Inferior parietal cortex (tissue), 1 donor: ENCODE data around the gene NCMAP.
"Not testable (repeated sequence)": the region's sequence is repeated elsewhere in the genome, so short reads cannot be mapped to it uniquely, and the experiment has no call there.

ENCODE experiments used
- DNase-seq: peaks from one replicate; pipeline ENCODE4 v3.0.0-alpha.2; 2016; ENCODE audit errors: extremely low spot score

Gene NCMAP

GRCh38 chr1:24541711-24542346 lies 14.1 kb upstream of the NCMAP start:
- DNase-seq, result peak; percentile 48

- DNase-seq, result no peak
Observed at GRCh38 chr1:24544239-24544638, 11.6 kb upstream of the NCMAP start.

- no peak for DNase-seq
Observed at GRCh38 chr1:24545662-24546061, 10.2 kb upstream of the NCMAP start.

GRCh38 chr1:24547195-24547594 lies 8.7 kb upstream of the NCMAP start:
- no peak for DNase-seq

- DNase-seq, result no peak
Observed at GRCh38 chr1:24548070-24548469, 7.8 kb upstream of the NCMAP start.

- DNase-seq, result not testable (repeated sequence)
Observed at GRCh38 chr1:24549210-24549609, 6.7 kb upstream of the NCMAP start.

- DNase-seq, result no peak
Observed at GRCh38 chr1:24551290-24551959, 4.5 kb upstream of the NCMAP start.

- DNase-seq, result no peak
Observed at GRCh38 chr1:24551960-24552571, 3.8 kb upstream of the NCMAP start.

GRCh38 chr1:24553931-24554330 lies 2.0 kb upstream of the NCMAP start:
- no peak for DNase-seq

GRCh38 chr1:24554714-24555113 lies 1.2 kb upstream of the NCMAP start:
- DNase-seq, result no peak

- no peak for DNase-seq
Observed at GRCh38 chr1:24556414-24556795, 518 bp downstream of the NCMAP start.

- DNase-seq, result no peak
Observed at GRCh38 chr1:24557220-24557619, 1.3 kb downstream of the NCMAP start.

GRCh38 chr1:24557711-24558131 lies 1.8 kb downstream of the NCMAP start:
- DNase-seq, result no peak

GRCh38 chr1:24558455-24558854 lies 2.6 kb downstream of the NCMAP start:
- no peak for DNase-seq

GRCh38 chr1:24558902-24559791 lies 3.3 kb downstream of the NCMAP start:
- peak; percentile 49 for DNase-seq

GRCh38 chr1:24560361-24560760 lies 4.5 kb downstream of the NCMAP start:
- DNase-seq, result no peak

- DNase-seq, result no peak
Observed at GRCh38 chr1:24562625-24563024, 6.7 kb downstream of the NCMAP start.

- no peak for DNase-seq
Observed at GRCh38 chr1:24564695-24565094, 8.8 kb downstream of the NCMAP start.

GRCh38 chr1:24566236-24566867 lies 10.5 kb downstream of the NCMAP start:
- DNase-seq, result no peak

- DNase-seq, result no peak
Observed at GRCh38 chr1:24567792-24568388, 12.0 kb downstream of the NCMAP start.

- no peak for DNase-seq
Observed at GRCh38 chr1:24568475-24568874, 12.6 kb downstream of the NCMAP start.
